H1 (cell line): ENCODE data around the gene STXBP5. TPM values are rescaled to one million over a fixed set of nuclear protein-coding genes. Genes with fewer than 3 reads are reported as not detected.

Experiments
- ASH2L ChIP-seq: fragments of 200-600, 300-600 bp; sonication (generic); IDR thresholded peaks from one replicate; pipeline ENCODE4 v1.7.1; 2017; ENCODE audit warnings: low read length
- BCL11A ChIP-seq, 2 experiments: IDR thresholded peaks; one replicate each; pipeline ENCODE4 v1.6.1; 2011; ENCODE audit warnings: low read depth in 2 of 2, low read length in 2 of 2, mild to moderate bottlenecking in 2 of 2
- BRCA1 ChIP-seq: IDR thresholded peaks from 2 replicates; pipeline ENCODE4 v1.6.1; 2012; ENCODE audit warnings: low read depth, low read length, improper control_type of control experiment
- CBX5 ChIP-seq: fragments of 300-800, 300-1000 bp; sonication (generic); IDR thresholded peaks from 2 replicates; pipeline ENCODE4 v1.7.1; 2016; ENCODE audit warnings: antibody characterized with exemption, low read length, low read depth
- EP300 ChIP-seq, 2 experiments: IDR thresholded peaks; 1 replicate in 1 of 2; 2 replicates in 1 of 2; pipeline ENCODE4 v1.6.1; 2011 to 2012; ENCODE audit warnings: low read depth in 2 of 2, low read length in 2 of 2, mild to moderate bottlenecking in 2 of 2, borderline replicate concordance in 1 of 2, inconsistent platforms in 1 of 2, moderate library complexity in 1 of 2
- HDAC2 ChIP-seq, 2 experiments: fragments of 300-600 bp in 1 of 2; sonication (generic) in 1 of 2; IDR thresholded peaks; 2 replicates each; pipeline ENCODE4 v1.6.1; 2011 to 2012; ENCODE audit warnings: low read depth in 2 of 2, low read length in 2 of 2, mild to moderate bottlenecking in 2 of 2, moderate library complexity in 2 of 2, borderline replicate concordance in 1 of 2, inconsistent platforms in 1 of 2
- NANOG ChIP-seq: IDR thresholded peaks from 2 replicates; pipeline ENCODE4 v1.6.1; 2011; ENCODE audit warnings: low read length, low read depth, mild to moderate bottlenecking, inconsistent platforms; ENCODE audit not compliant: insufficient read depth, poor library complexity, severe bottlenecking
- RFX5 ChIP-seq: IDR thresholded peaks from 2 replicates; pipeline ENCODE4 v1.6.1; 2011; ENCODE audit warnings: low read depth, low read length, improper control_type of control experiment, borderline replicate concordance
- SAP30 ChIP-seq: fragments of 300-600 bp; sonication (generic); IDR thresholded peaks from 2 replicates; pipeline ENCODE4 v1.7.1; 2012; ENCODE audit warnings: low read length, moderate library complexity, mild to moderate bottlenecking, inconsistent platforms; ENCODE audit not compliant: insufficient read depth, insufficient replicate concordance
- TAF7 ChIP-seq: optimal IDR thresholded peaks from 2 replicates; pipeline ENCODE3; 2011; ENCODE audit warnings: low read depth, mild to moderate bottlenecking, inconsistent platforms, low read length, moderate library complexity, borderline replicate concordance
- YY1 ChIP-seq: IDR thresholded peaks from 2 replicates; pipeline ENCODE4 v1.6.1; 2011; ENCODE audit warnings: low read depth, mild to moderate bottlenecking, low read length
- polyA plus RNA-seq, 7 experiments: library from polyadenylated mRNA; depleted of rRNA in 3 of 7; stranded (reverse) in 5 of 7; unstranded in 2 of 7; fragments of >200 nt in 5 of 7; fragments of 200-250 nt in 2 of 7; gene quantifications; 1 replicate in 5 of 7; 2 replicates in 1 of 7; 4 replicates in 1 of 7; pipeline versions ENCODE4 v1.2.1 to v1.2.3, GENCODE V29; 2011 to 2013; ENCODE audit warnings: missing spikeins in 2 of 7, mixed read lengths in 2 of 7
- total RNA-seq: library from RNA; stranded (reverse); fragmentation: NEBNext Ultra II Directional; extraction: Animal tissue kit (Norgen Biotek cat#: 25700); gene quantifications from 2 replicates; pipeline ENCODE4 v1.2.1, GENCODE V29; 2021
- TF ChIP-seq, protein P1 (sequence below): IDR thresholded peaks from 2 replicates; pipeline ENCODE4 v1.6.1; 2011; ENCODE audit warnings: low read depth, mild to moderate bottlenecking, low read length; ENCODE audit not compliant: insufficient read depth
- TF ChIP-seq, protein P2 (sequence below): IDR thresholded peaks from 2 replicates; pipeline ENCODE4 v1.6.1; 2012; ENCODE audit warnings: inconsistent platforms

The STXBP5 gene
- total and polyA plus RNA-seq, 2 of the 8 experiments (the other 6 are each of a cell fraction or from before 2014, with no cell fraction given): 2.7 to 10.8 TPM

DNA sequence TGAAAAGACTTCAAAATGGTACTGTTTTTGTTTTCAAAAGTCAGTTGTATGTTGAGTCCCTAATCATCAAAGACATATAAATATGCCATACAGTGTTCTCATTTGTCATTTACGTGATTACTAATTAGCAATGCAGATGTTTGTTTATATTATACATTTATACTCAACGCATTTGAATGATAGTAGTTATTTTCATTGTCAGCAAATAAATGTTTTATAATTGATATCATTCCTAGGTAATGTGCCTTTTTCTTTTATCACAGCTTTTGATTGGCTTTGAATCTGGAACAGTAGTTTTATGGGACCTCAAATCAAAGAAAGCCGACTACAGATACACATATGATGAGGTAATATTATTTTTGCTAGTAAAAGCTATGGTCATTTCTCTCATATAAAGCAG lies 62.6 kb downstream of the STXBP5 start (continued):
- TF ChIP-seq BRCA1 (no peak), EP300 (IDR thresholded peaks at IDR 0.05; ENCODE audit: borderline replicate concordance in 1 of 2, low read depth in 2 of 2, low read length in 2 of 2) (no peak), YY1 (no peak), BCL11A (IDR thresholded peaks at IDR 0.05; ENCODE audit: low read depth in 2 of 2, low read length in 2 of 2) (no peak), HDAC2 (IDR thresholded peaks at IDR 0.05; ENCODE audit: borderline replicate concordance in 1 of 2, low read depth in 2 of 2, low read length in 2 of 2) (no peak), SAP30 (no peak), RFX5 (no peak), NANOG (no peak), TAF7 (no peak), CBX5 (no peak), ASH2L (no peak)
- TF ChIP-seq, protein P1, sequence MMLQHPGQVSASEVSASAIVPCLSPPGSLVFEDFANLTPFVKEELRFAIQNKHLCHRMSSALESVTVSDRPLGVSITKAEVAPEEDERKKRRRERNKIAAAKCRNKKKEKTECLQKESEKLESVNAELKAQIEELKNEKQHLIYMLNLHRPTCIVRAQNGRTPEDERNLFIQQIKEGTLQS: no peak
- TF ChIP-seq, protein P2, sequence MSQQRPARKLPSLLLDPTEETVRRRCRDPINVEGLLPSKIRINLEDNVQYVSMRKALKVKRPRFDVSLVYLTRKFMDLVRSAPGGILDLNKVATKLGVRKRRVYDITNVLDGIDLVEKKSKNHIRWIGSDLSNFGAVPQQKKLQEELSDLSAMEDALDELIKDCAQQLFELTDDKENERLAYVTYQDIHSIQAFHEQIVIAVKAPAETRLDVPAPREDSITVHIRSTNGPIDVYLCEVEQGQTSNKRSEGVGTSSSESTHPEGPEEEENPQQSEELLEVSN: no peak
